GM12878 (cell line): ENCODE data around the gene ITPKB. TPM values are rescaled to one million over a fixed set of nuclear protein-coding genes. Genes with fewer than 3 reads are reported as not detected.

Experiments used
- BHLHE40 ChIP-seq, 2 experiments: fragments of 450-650 bp in 1 of 2; IDR thresholded peaks; 2 replicates each; pipeline ENCODE4 v1.6.1; 2011 to 2017; ENCODE audit warnings: low read depth in 2 of 2, borderline replicate concordance in 1 of 2, improper control_type of control experiment in 1 of 2, low read length in 1 of 2, mild to moderate bottlenecking in 1 of 2
- CEBPB ChIP-seq, 2 experiments: fragments of 150-350 bp in 1 of 2; IDR thresholded peaks; 2 replicates each; pipeline ENCODE4 v1.6.1; 2012 to 2014; ENCODE audit warnings: low read depth in 2 of 2, low read length in 2 of 2, borderline replicate concordance in 1 of 2, inconsistent platforms in 1 of 2
- E4F1 ChIP-seq: fragments of 450-650 bp; IDR thresholded peaks from 2 replicates; pipeline ENCODE4 v1.6.1; 2018; ENCODE audit warnings: borderline replicate concordance, mild to moderate bottlenecking; ENCODE audit not compliant: partially characterized antibody
- FOXM1 ChIP-seq: IDR thresholded peaks from 2 replicates; pipeline ENCODE4 v1.6.1; 2012; ENCODE audit warnings: low read depth, mild to moderate bottlenecking, inconsistent platforms, low read length, moderate library complexity
- HCFC1 ChIP-seq: fragments of 150-350 bp; IDR thresholded peaks from 2 replicates; pipeline ENCODE4 v1.6.1; 2014; ENCODE audit warnings: low read length
- HSF1 ChIP-seq: fragments of 150-350 bp; IDR thresholded peaks from 2 replicates; pipeline ENCODE4 v1.6.1; 2014; ENCODE audit warnings: mild to moderate bottlenecking, low read depth, low read length
- LARP7 ChIP-seq: fragments of 450-650 bp; IDR thresholded peaks from 2 replicates; pipeline ENCODE4 v1.6.1; 2017; ENCODE audit warnings: mild to moderate bottlenecking
- MEF2B ChIP-seq: fragments of 450-650 bp; IDR thresholded peaks from 2 replicates; pipeline ENCODE4 v1.6.1; 2018; ENCODE audit warnings: mild to moderate bottlenecking, moderate library complexity; ENCODE audit not compliant: partially characterized antibody, poor library complexity, severe bottlenecking
- NRF1 ChIP-seq: conservative IDR thresholded peaks from 2 replicates; pipeline ENCODE4 v1.6.1; 2011; ENCODE audit warnings: mild to moderate bottlenecking, low read depth, low read length, improper control_type of control experiment
- RAD21 ChIP-seq: IDR thresholded peaks from 2 replicates; pipeline ENCODE4 v1.6.1; 2011; ENCODE audit warnings: mild to moderate bottlenecking, low read depth, low read length, moderate library complexity; ENCODE audit not compliant: insufficient read depth
- SIX5 ChIP-seq: IDR thresholded peaks from 2 replicates; pipeline ENCODE4 v1.6.1; 2011; ENCODE audit warnings: mild to moderate bottlenecking, low read depth, low read length, moderate library complexity; ENCODE audit not compliant: severe bottlenecking
- SMAD5 ChIP-seq: IDR thresholded peaks from 2 replicates; pipeline ENCODE4 v1.6.1; 2016; ENCODE audit warnings: antibody characterized with exemption, low read depth
- USF2 ChIP-seq: IDR thresholded peaks from 2 replicates; pipeline ENCODE4 v1.6.1; 2011; ENCODE audit warnings: low read depth, low read length, improper control_type of control experiment, borderline replicate concordance
- WRNIP1 ChIP-seq: IDR thresholded peaks from 2 replicates; pipeline ENCODE4 v1.6.1; 2011; ENCODE audit warnings: low read depth, low read length, improper control_type of control experiment, borderline replicate concordance
- ZBTB33 ChIP-seq: fragments of 450-650 bp; IDR thresholded peaks from 2 replicates; pipeline ENCODE4 v1.6.1; 2017; ENCODE audit warnings: mild to moderate bottlenecking
- ZBTB40 ChIP-seq: fragments of 450-650 bp; IDR thresholded peaks from 2 replicates; pipeline ENCODE4 v1.6.1; 2016; ENCODE audit warnings: mild to moderate bottlenecking, moderate library complexity, borderline replicate concordance
- ZNF384 ChIP-seq: IDR thresholded peaks from 2 replicates; pipeline ENCODE4 v1.6.1; 2012; ENCODE audit warnings: low read depth, mild to moderate bottlenecking, low read length, improper control_type of control experiment, borderline replicate concordance
- polyA plus RNA-seq, 11 experiments: library from polyadenylated mRNA; depleted of rRNA in 4 of 11; unstranded in 6 of 11; stranded (reverse) in 5 of 11; fragments of >200 nt; fragmentation: Nextera tagmentation in 4 of 11; fragmentation: Illumina TruSeq in 1 of 11; extraction: Ambion mirVana in 4 of 11; extraction: Trizol in 1 of 11; gene quantifications; 1 replicate in 1 of 11; 2 replicates in 10 of 11; pipeline versions ENCODE4 v1.2.1 to v1.2.3, GENCODE V29; 2011 to 2016; ENCODE audit warnings: inconsistent platforms in 2 of 11, missing spikeins in 2 of 11, low read depth in 1 of 11
- total RNA-seq, 4 experiments: library from RNA; depleted of rRNA in 3 of 4; stranded (reverse); fragments of >200 nt in 3 of 4; fragmentation: Illumina TruSeq in 1 of 4; extraction: Trizol in 1 of 4; gene quantifications; 2 replicates each; pipeline versions ENCODE4 v1.2.1 to v1.2.3, GENCODE V29; 2013 to 2021

The ITPKB gene
- total and polyA plus RNA-seq, 10 of the 15 experiments (the other 5 are each of a cell fraction or from before 2014, with no cell fraction given): 1.3 to 38.7 (median 12.9) TPM

GRCh38 chr1:226679853-226680516, 59.1 kb downstream of the ITPKB start (continued):
- TF ChIP-seq HSF1: no peak
- no peak for TF ChIP-seq ZBTB40
- no peak for TF ChIP-seq HCFC1
- TF ChIP-seq CEBPB (IDR thresholded peaks at IDR 0.05; ENCODE audit: borderline replicate concordance in 1 of 2, low read depth in 2 of 2, low read length in 2 of 2): no peak
- TF ChIP-seq MEF2B: peak; percentile 32
- TF ChIP-seq SMAD5: no peak; the same call in 1 of the 2 replicates
- no peak for TF ChIP-seq SIX5
- no peak for TF ChIP-seq RAD21
- TF ChIP-seq USF2: peak; percentile 49
- no peak for TF ChIP-seq E4F1
- no peak for TF ChIP-seq NRF1
- TF ChIP-seq ZNF384: no peak
- TF ChIP-seq BHLHE40 (IDR thresholded peaks at IDR 0.05; ENCODE audit: borderline replicate concordance in 1 of 2, low read depth in 2 of 2, low read length in 1 of 2): peak; percentile 15 to 74; a peak in 2 of 4 replicates
- no peak for TF ChIP-seq LARP7
- no peak for TF ChIP-seq ZBTB33
- no peak for TF ChIP-seq FOXM1
- TF ChIP-seq WRNIP1: no peak
